Inflammatory macrophage treated with lipopolysaccharide for 1 hour (primary cell): Measurements from ENCODE around the gene CTRL.
A peak's percentile ranks its signal among the peaks of the same experiment; 100 is the strongest.
"Not testable (repeated sequence)": the region's sequence is repeated elsewhere in the genome, so short reads cannot be mapped to it uniquely, and the experiment has no call there.

Experiments
- DNase-seq, 2 donors: peaks; one replicate each; pipeline ENCODE4 v3.0.0-alpha.2; 2020 to 2022

The CTRL gene

GRCh38 chr16:67923414-67924116 lies 8.1 kb downstream of the CTRL start:
- DNase-seq: no peak

DNA sequence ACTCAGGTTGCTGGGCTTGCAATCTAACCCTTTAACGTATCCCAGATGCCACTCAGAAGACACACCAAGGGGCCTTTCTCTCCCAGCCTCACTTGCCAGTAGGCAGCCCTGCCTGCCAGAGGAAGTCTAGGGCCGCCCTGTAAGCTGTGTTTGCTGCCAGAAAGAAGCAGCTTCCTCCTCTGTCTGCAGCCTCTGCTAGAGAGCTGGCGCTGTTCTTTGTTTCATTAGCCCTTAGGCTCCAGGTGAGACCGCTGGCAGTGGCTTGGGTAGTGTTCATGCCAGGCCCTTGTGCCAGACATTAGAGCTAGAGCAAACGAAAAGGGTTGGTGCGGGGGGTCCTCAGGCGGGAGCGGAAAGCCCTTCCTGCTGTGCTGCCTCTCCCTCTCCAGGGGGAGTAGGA lies 8.9 kb downstream of the CTRL start:
- DNase-seq: no peak

DNA sequence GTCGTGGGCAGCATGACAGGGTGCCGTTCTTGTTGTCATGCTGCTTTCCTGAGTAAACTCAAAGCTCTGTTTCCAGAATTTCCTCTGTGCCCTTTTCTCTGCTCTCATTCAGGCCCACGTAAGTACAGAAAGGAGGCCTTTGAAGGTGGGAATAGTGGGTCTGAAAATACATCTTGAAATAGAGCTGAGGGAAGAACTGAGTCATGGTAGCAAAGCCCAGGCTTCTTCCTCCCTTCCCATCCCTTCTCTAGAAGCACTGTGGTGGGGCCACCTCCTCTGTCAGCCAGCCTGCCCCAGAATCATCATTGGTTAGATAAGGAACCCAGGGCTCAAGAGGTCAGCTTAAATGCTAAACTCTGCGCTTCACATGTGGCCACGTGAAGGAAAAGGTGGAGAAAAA lies 9.4 kb downstream of the CTRL start:
- DNase-seq: no peak

GRCh38 chr16:67919622-67920221 lies 11.9 kb downstream of the CTRL start:
- DNase-seq: no peak

DNA sequence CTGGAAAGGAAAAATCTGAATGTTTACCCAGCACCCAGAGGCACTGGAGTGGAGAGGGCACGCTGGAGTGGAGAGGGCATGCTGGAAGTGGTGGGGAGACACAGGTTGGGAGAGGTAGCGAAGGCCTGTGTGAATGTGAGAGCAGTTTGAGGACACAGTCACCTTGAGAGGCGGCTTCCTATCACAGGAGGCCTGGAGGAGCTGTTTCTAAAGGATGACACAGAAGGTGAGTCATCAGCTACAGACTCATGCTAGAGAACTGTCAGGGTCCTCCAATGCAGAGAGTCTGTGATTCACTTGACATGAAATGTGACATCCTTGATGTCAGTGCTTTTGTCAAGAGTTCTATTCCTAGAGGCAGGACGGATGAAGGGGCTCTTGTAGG lies 13.8 kb downstream of the CTRL start:
- peak in 1 of 2 donors; percentile 20 for DNase-seq

GRCh38 chr16:67917140-67917851 lies 14.4 kb downstream of the CTRL start:
- DNase-seq: no peak

- no peak for DNase-seq
Measured at GRCh38 chr16:67915831-67916723, 15.6 kb downstream of the CTRL start.

GRCh38 chr16:67915496-67915769 lies 16.2 kb downstream of the CTRL start:
- DNase-seq: not testable (repeated sequence)

DNA sequence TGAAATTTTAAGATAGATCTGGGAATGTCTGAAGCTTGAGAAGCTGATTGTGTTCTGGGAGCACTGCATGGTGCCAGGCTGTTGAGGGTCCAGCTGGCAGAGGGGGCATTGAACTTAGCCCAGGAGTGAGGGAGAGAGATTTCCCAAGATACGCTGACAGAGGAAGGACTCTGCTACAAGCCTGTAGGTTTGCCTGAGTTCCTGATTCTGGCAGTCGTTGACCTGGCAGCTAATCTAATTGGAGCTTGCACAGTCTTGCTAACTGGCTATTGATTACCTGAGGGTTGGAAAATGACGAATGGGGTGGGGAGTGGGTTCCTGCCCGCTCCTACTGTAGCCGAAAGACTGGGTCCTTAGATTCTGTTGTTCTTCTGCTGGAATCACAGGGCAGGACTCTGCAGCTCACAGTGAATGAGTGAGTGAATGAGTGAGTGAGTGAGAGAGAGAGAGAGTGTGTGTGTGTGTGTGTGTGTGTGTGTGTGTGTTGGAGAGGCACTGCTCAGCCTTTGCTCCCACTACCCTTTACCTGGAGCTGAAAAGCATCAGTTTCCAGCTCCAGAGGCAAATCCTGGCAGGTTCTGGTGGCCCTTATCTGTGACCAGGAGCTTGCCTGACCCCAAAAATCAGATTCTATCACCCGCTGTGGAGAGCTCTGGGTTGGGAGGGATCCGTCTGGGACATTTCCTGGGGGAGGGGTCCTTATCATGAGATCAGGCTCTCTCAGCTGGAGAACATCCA lies 16.7 kb downstream of the CTRL start:
- no peak for DNase-seq

DNA sequence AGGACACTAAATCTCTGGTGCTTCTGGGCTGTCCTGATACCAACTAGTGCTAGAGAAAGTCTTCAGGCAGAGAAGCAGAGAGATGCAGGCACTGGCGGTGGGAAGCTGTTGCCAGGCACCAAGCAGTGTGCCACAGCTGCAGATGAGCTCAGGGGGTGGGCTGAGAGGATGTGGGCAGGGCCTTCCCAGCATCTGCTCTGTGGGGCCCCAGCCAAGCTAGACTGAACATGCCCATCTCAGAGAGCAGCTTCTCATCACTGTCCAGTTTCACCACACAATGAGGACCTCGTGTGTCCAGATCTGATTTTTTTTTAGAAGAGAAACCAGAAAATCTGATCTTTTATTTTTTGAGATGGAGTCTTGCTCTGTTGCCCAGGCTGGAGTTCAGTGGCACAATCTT lies 21.5 kb downstream of the CTRL start:
- DNase-seq: no peak

DNA sequence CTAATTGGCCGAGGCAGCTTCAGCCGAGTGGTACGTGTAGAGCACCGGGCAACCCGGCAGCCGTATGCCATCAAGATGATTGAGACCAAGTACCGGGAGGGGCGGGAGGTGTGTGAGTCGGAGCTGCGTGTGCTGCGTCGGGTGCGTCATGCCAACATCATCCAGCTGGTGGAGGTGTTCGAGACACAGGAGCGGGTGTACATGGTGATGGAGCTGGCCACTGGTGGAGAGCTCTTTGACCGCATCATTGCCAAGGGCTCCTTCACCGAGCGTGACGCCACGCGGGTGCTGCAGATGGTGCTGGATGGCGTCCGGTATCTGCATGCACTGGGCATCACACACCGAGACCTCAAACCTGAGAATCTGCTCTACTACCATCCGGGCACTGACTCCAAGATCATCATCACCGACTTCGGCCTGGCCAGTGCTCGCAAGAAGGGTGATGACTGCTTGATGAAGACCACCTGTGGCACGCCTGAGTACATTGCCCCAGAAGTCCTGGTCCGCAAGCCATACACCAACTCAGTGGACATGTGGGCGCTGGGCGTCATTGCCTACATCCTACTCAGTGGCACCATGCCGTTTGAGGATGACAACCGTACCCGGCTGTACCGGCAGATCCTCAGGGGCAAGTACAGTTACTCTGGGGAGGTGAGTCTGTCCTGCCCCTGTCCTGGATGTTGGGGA lies 22.5 kb downstream of the CTRL start:
- no peak for DNase-seq

- no peak for DNase-seq
Measured at GRCh38 chr16:67907397-67908180, 24.1 kb downstream of the CTRL start.

DNA sequence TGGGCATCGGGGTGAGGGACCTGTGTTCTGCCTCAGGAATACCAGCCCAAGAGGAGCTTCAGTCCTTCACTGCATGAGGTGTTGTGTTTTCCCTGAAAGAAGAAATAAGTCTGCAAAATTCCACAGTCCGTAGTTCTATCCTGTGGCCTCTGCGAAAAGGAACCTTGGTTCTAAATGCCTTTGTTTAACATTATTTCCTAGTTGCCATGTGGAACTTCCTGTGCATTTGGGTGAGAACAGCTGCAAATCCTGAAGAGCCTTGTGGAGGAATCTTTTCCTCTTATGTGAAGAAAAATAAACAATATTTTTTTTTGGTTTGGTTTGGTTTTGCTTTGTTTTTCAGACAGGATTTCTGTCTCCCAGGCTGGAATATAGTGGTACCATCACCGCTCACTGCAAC lies 28.8 kb downstream of the CTRL start:
- DNase-seq: no peak

DNA sequence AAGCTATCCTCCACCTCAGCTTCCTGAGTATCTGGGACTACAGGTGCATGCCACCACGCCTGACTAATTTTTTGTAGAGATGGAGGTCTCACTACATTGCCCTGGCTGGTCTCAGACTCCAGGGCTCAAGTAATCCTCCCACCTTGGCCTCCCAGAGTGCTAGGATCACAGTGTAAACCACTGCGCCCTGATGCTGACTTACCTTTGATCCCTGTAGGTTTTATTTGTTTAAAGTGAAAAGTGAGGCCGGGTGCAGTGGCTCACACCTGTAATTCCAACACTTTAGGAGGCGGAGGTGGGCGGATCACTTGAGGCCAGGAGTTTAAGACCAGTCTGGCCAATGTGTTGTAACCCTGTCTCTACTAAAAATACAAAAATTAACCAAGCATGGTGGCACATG lies 29.9 kb downstream of the CTRL start:
- DNase-seq: no peak

DNA sequence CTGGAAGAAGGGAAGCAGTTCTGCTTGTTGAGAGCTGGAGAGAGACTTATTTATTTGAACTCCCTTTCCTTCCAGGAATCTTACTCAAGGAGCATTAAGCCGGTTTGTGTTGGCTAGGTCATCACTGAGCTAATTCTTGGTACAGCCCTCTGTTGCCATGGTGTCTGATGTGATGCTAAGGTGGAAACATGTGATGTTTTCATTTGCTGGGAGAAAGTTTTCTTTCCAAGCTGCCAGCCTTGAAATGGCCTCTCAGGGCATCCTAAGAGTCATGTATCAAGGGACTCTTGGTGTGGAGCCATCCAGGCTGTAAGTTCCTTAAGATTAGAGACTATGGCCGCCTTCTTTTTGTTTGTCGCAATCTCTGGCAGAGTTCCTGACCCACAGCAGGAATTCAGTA lies 34.4 kb downstream of the CTRL start:
- no peak for DNase-seq

GRCh38 chr16:67893743-67894399 lies 37.8 kb downstream of the CTRL start:
- DNase-seq: peak in 1 of 2 donors; percentile 10

DNA sequence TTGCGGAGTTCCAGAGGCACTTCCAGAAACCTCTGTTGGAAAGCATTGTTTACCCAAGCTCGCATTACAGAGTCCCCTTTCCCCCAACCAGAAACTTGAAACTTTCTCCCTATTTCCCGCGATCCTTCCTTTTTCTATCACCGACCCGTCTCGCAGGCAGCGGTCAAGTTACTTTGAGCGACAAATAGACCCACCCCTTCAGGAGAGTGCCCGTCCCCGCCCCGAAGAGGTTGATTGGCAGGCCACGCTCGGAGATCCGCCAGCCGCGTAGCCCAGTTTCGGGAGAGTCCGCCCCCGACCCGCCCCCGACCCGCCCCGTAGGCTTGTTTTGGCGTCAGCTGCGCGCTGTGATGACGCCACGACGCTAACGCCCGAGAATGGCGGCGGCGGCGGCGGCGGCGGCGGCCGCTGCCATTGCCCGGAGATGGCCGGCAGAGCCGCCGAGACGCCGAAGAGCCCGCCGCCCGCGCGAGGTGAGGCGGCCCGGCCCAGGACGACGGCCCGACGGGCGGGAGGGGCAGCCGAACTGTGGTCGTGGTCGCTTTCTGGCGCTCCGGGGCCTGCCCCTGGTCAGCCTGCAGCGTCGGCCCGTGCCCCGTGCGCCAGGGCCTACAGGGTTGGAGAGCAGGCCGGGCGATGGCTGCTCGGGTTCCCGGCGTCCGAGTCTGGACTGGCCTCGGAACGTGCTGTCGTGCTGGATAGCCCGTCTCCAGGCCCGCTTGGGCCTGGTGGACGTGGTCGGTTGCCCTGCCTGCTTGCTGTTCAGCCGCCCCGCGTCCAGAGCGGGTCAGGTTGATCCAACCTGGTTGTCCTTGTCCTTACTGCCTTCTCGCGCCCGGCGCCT lies 38.5 kb downstream of the CTRL start, which contains the start of gene PSKH1:
Gene PSKH1 (plus strand): TSS at position 356 of the 844 bp plus-strand sequence. CDS start 15,496 bp downstream, outside the sequence.
- DNase-seq: peak; percentile 94 to 98

DNA sequence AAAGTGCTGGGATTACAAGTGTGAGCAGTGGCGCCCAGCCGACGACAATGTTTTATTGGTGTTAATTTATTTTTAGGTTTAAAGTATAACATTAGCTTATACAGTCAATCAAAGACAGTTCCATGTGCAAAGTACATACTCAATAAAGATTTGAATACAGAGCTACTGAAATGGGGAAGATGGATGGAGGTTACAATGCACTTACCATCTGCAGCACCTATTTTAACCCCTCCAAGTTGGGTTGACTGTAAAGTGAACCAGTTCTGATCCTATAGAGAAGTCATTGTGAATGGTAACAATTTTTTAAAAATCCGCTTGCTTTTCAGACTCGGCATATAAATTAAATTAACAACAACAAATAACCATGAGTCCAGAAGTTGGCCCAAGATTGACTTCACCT lies 39.3 kb downstream of the CTRL start:
- DNase-seq: no peak

GRCh38 chr16:67888331-67888730 lies 43.3 kb downstream of the CTRL start:
- no peak for DNase-seq

DNA sequence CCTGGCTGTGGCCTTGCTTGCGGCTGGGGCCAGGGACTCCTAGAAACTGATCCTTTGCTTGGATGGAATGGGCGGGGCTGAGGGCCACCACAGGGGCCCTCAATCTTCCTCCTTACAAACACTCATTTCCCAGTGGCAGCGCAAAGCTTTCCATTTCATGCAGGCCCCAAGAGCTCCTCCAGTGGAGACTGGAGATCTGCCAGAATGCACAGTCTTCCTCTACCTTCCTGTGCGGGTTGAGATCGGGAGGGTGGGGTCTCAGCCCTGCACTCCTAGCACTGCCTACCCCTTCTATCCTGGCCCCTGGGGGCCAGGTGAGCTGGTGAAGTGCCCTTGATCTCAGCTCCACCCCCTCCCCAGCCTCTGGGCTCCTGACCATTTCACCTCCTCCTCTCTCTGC lies 45.3 kb downstream of the CTRL start:
- no peak for DNase-seq
